Measurements from ENCODE around the gene CTLA4. TPM values are rescaled to one million over a fixed set of nuclear protein-coding genes. Genes with fewer than 3 reads are reported as not detected.

The CTLA4 gene
- total and polyA plus RNA-seq, 7 donors = 0.10 TPM; not detected in 6

- no peaks in the 10 kb centered on the region for H3K27me3 ChIP-seq (ENCODE audit: insufficient read depth in 3 of 3, low read length in 2 of 3)
- no peak overlapping the region for H3K4me3 ChIP-seq
- no peak for DNase-seq
- WGBS, 3 donors = 81 to 83% (median 83%) methylated on average over 9 of the region's 9 CpGs
- no peak overlapping the region for H3K27ac ChIP-seq
- H3K36me3 ChIP-seq (ENCODE audit: insufficient read depth in 1 of 2, low read depth in 1 of 2) = no peaks in the 10 kb centered on the region
- no peaks in the 10 kb centered on the region for H3K4me1 ChIP-seq
- intact Hi-C loops (cut with DNase I) = no loop called here
- no peak for ATAC-seq
- no peaks in the 10 kb centered on the region for H3K9me3 ChIP-seq
- TF ChIP-seq CTCF (IDR thresholded peaks at IDR 0.05) = no peak
Measured at GRCh38 chr2:203830304-203831055, 37.1 kb upstream of the CTLA4 start.

GRCh38 chr2:203835420-203835819 is 32.2 kb upstream of the CTLA4 start:
- no peak for TF ChIP-seq CTCF (IDR thresholded peaks at IDR 0.05)
- no peaks in the 10 kb centered on the region for H3K27me3 ChIP-seq (ENCODE audit: insufficient read depth in 3 of 3, low read length in 2 of 3)
- no peak for DNase-seq
- no peak for ATAC-seq
- no peak overlapping the region for H3K27ac ChIP-seq
- H3K36me3 ChIP-seq (ENCODE audit: insufficient read depth in 1 of 2, low read depth in 1 of 2) = no peaks in the 10 kb centered on the region
- WGBS, 3 donors = 93 to 96% (median 96%) methylated on average over 6 of the region's 6 CpGs
- no peaks in the 10 kb centered on the region for H3K9me3 ChIP-seq
- intact Hi-C loops (cut with DNase I) = no loop called here
- H3K4me1 ChIP-seq = no peaks in the 10 kb centered on the region
- H3K4me3 ChIP-seq = no peak overlapping the region

- Histone ChIP-seq H3K4me3 (no peak overlapping the region), H3K36me3 (ENCODE audit: insufficient read depth in 1 of 2, low read depth in 1 of 2) (no peaks in the 10 kb centered on the region), H3K27me3 (ENCODE audit: insufficient read depth in 3 of 3, low read length in 2 of 3) (no peaks in the 10 kb centered on the region), H3K9me3 (no peaks in the 10 kb centered on the region), H3K27ac (no peak overlapping the region), H3K4me1 (no peaks in the 10 kb centered on the region)
- 92 to 95% (median 94%) methylated on average over 19 of the region's 19 CpGs for WGBS, 3 donors
- ATAC-seq (no peak), DNase-seq (no peak)
- no peak for TF ChIP-seq CTCF (IDR thresholded peaks at IDR 0.05)
- intact Hi-C loops (cut with DNase I) = no loop called here
Measured at GRCh38 chr2:203835892-203836800, 31.4 kb upstream of the CTLA4 start.

GRCh38 chr2:203840655-203841205 is 26.8 kb upstream of the CTLA4 start:
- intact Hi-C loops (cut with DNase I) = no loop called here
- Histone ChIP-seq H3K4me1 (no peaks in the 10 kb centered on the region), H3K27ac (no peak overlapping the region), H3K9me3 (no peaks in the 10 kb centered on the region), H3K4me3 (no peak overlapping the region), H3K36me3 (ENCODE audit: insufficient read depth in 1 of 2, low read depth in 1 of 2) (no peaks in the 10 kb centered on the region), H3K27me3 (ENCODE audit: insufficient read depth in 3 of 3, low read length in 2 of 3) (no peaks in the 10 kb centered on the region)
- ATAC-seq (no peak), DNase-seq (no peak)
- no peak for TF ChIP-seq CTCF (IDR thresholded peaks at IDR 0.05)
- 47 to 57% (median 49%) methylated on average over 5 of the region's 5 CpGs for WGBS, 3 donors
